Mesenchymal stem cell (in vitro differentiated cells and primary cell): ENCODE measurements around the gene MAB21L1.

Experiments
- DNase-seq: peaks from one replicate; pipeline ENCODE4 v3.0.0-alpha.2; 2013
- H2AFZ ChIP-seq: one replicate; pipeline ENCODE4 v1.6.1; 2013; ENCODE audit warnings: low read depth, mild to moderate bottlenecking, control low read depth, inconsistent platforms, low read length, moderate library complexity
- H2AK5ac ChIP-seq: 2 replicates; pipeline ENCODE4 v1.6.1; 2013; ENCODE audit warnings: low read length, moderate library complexity, mild to moderate bottlenecking, inconsistent platforms; ENCODE audit not compliant: severe bottlenecking
- H2BK120ac ChIP-seq: one replicate; pipeline ENCODE4 v1.6.1; 2013; ENCODE audit warnings: low read depth, mild to moderate bottlenecking, inconsistent platforms, low read length, moderate library complexity
- H2BK12ac ChIP-seq, 2 experiments: one replicate each; pipeline ENCODE4 v1.6.1; 2013; ENCODE audit warnings: inconsistent platforms in 2 of 2, low read length in 2 of 2, mild to moderate bottlenecking in 2 of 2, moderate library complexity in 2 of 2, control low read depth in 1 of 2
- H2BK15ac ChIP-seq: one replicate; pipeline ENCODE4 v1.6.1; 2013; ENCODE audit warnings: mild to moderate bottlenecking, low read depth, inconsistent platforms; ENCODE audit not compliant: poor library complexity, severe bottlenecking
- H2BK5ac ChIP-seq: 2 replicates; pipeline ENCODE4 v1.6.1; 2013; ENCODE audit warnings: low read depth, mild to moderate bottlenecking, low read length, control low read depth, inconsistent platforms; ENCODE audit not compliant: poor library complexity, severe bottlenecking
- H3K14ac ChIP-seq, 2 experiments: one replicate each; pipeline ENCODE4 v1.6.1; 2013; ENCODE audit warnings: inconsistent platforms in 2 of 2, low read length in 2 of 2, control low read depth in 1 of 2, mild to moderate bottlenecking in 1 of 2, moderate library complexity in 1 of 2
- H3K18ac ChIP-seq, 2 experiments: one replicate each; pipeline ENCODE4 v1.6.1; 2013; ENCODE audit warnings: inconsistent platforms in 2 of 2, low read length in 2 of 2, control low read depth in 1 of 2, low read depth in 1 of 2, mild to moderate bottlenecking in 1 of 2
- H3K23ac ChIP-seq, 2 experiments: one replicate each; pipeline ENCODE4 v1.6.1; 2013; ENCODE audit warnings: inconsistent platforms in 2 of 2, low read length in 2 of 2, mild to moderate bottlenecking in 2 of 2, moderate library complexity in 2 of 2, control low read depth in 1 of 2
- H3K27ac ChIP-seq: 2 replicates; pipeline ENCODE4 v1.5.1; 2013; ENCODE audit warnings: mild to moderate bottlenecking, moderate library complexity, low read length, control low read depth, inconsistent platforms; ENCODE audit not compliant: poor library complexity, severe bottlenecking
- H3K27me3 ChIP-seq, 2 experiments: 2 replicates each; pipeline versions ENCODE4 v1.6.1 to v1.7.0; 2013; ENCODE audit warnings: low read length in 2 of 2, mild to moderate bottlenecking in 2 of 2, moderate library complexity in 2 of 2, control low read depth in 1 of 2, inconsistent platforms in 1 of 2; ENCODE audit not compliant: control insufficient read depth in 1 of 2, insufficient read depth in 1 of 2
- H3K36me3 ChIP-seq, 2 experiments: 2 replicates each; pipeline versions ENCODE4 v1.6.1 to v1.7.0; 2013; ENCODE audit warnings: low read length in 2 of 2, control low read depth in 1 of 2, inconsistent platforms in 1 of 2, low read depth in 1 of 2, mild to moderate bottlenecking in 1 of 2; ENCODE audit not compliant: insufficient read depth in 2 of 2, control insufficient read depth in 1 of 2
- H3K4ac ChIP-seq, 2 experiments: one replicate each; pipeline ENCODE4 v1.6.1; 2013; ENCODE audit warnings: inconsistent platforms in 2 of 2, low read length in 2 of 2, mild to moderate bottlenecking in 2 of 2, moderate library complexity in 2 of 2, control low read depth in 1 of 2, low read depth in 1 of 2
- H3K4me1 ChIP-seq: 2 replicates; pipeline ENCODE4 v1.6.1; 2013; ENCODE audit warnings: low read depth, low read length, control low read depth; ENCODE audit not compliant: control insufficient read depth, insufficient read depth
- H3K4me2 ChIP-seq: 2 replicates; pipeline ENCODE4 v1.6.1; 2013; ENCODE audit warnings: low read length, mild to moderate bottlenecking, inconsistent platforms; ENCODE audit not compliant: poor library complexity, severe bottlenecking
- H3K4me3 ChIP-seq, 2 experiments: 2 replicates each; pipeline versions ENCODE4 v1.5.1 to v1.7.0; 2013; ENCODE audit warnings: low read length in 2 of 2, mild to moderate bottlenecking in 2 of 2, control low read depth in 1 of 2, low read depth in 1 of 2; ENCODE audit not compliant: insufficient read depth in 1 of 2
- H3K79me1 ChIP-seq: replicated peaks from 2 replicates; pipeline ENCODE4 v1.6.1; 2013; ENCODE audit warnings: mild to moderate bottlenecking, control low read depth, low read length, inconsistent platforms; ENCODE audit not compliant: poor library complexity, severe bottlenecking
- H3K9ac ChIP-seq: 2 replicates; pipeline ENCODE4 v1.7.0; 2013; ENCODE audit warnings: mild to moderate bottlenecking, low read length, moderate library complexity
- H3K9me3 ChIP-seq: 2 replicates; pipeline ENCODE4 v1.7.0; 2013; ENCODE audit warnings: mild to moderate bottlenecking, low read length; ENCODE audit not compliant: control insufficient read depth
- H4K8ac ChIP-seq: one replicate; pipeline ENCODE4 v1.6.1; 2013; ENCODE audit warnings: inconsistent platforms, mild to moderate bottlenecking, low read length, moderate library complexity
- H4K91ac ChIP-seq: one replicate; pipeline ENCODE4 v1.6.1; 2013; ENCODE audit warnings: mild to moderate bottlenecking, low read length, inconsistent platforms
- WGBS: methylation state at CpG from one replicate; pipeline ENCODE4 v1.1.7; 2013; ENCODE audit warnings: mixed read lengths; 5-methylcytosine and 5-hydroxymethylcytosine counted together

MAB21L1 gene

DNA sequence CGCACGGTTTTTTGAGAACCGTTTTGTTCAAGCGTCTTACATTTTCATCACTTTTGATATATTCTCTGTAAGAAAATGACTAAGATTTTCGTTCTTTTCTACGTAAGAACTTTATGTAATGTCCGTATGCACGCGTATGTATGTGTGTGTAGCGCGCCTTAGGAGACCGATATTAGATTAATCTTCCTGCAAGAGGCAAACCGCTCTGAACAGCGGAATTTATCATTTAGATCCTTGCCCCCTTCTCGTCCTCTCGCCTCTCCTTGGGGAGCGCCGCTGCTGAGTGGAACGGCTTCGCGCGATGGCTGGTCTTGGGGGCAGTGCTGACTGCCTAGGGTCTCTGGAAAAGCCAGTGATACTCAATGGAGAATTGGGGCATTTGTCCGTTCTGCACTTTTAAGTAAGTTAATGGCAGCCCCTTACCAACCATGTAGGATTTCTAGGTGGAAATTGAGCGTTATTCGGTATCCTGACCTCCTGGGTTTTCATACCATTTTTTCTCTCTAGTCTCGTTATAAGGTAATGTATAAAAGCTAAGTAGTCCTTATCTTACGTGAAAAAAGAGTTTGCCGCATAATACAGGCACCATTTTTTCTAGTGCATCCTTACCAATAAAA is 4.7 kb downstream of the MAB21L1 start:
- Histone ChIP-seq H3K18ac (no peak overlapping the region), H4K8ac (no peak overlapping the region), H3K4ac (no peak overlapping the region), H3K36me3 (peaks cover 0 to 7% of the 10 kb centered on the region in 2 experiments), H2BK15ac (no peak overlapping the region), H3K4me2 (no peak overlapping the region), H3K27me3 (peaks cover 0 to 45% of the 10 kb centered on the region in 2 experiments), H2BK12ac (no peak overlapping the region), H2BK120ac (no peak overlapping the region), H4K91ac (no peak overlapping the region), H3K9ac (peak overlapping the region; percentile 95), H3K23ac (no peak overlapping the region), H2BK5ac (no peak overlapping the region), H3K9me3 (no peaks in the 10 kb centered on the region), H2AFZ (no peak overlapping the region), H2AK5ac (no peak overlapping the region), H3K4me3 (peak overlapping the region in 1 of 2 experiments; percentile 98), H3K27ac (no peak overlapping the region), H3K4me1 (peaks cover 17% of the 10 kb centered on the region), H3K79me1 (peaks cover 4% of the 10 kb centered on the region), H3K14ac (no peak overlapping the region)
- peak; percentile 16 for DNase-seq
- WGBS, result 2% methylated on average over 19 of the region's 28 CpGs

DNA sequence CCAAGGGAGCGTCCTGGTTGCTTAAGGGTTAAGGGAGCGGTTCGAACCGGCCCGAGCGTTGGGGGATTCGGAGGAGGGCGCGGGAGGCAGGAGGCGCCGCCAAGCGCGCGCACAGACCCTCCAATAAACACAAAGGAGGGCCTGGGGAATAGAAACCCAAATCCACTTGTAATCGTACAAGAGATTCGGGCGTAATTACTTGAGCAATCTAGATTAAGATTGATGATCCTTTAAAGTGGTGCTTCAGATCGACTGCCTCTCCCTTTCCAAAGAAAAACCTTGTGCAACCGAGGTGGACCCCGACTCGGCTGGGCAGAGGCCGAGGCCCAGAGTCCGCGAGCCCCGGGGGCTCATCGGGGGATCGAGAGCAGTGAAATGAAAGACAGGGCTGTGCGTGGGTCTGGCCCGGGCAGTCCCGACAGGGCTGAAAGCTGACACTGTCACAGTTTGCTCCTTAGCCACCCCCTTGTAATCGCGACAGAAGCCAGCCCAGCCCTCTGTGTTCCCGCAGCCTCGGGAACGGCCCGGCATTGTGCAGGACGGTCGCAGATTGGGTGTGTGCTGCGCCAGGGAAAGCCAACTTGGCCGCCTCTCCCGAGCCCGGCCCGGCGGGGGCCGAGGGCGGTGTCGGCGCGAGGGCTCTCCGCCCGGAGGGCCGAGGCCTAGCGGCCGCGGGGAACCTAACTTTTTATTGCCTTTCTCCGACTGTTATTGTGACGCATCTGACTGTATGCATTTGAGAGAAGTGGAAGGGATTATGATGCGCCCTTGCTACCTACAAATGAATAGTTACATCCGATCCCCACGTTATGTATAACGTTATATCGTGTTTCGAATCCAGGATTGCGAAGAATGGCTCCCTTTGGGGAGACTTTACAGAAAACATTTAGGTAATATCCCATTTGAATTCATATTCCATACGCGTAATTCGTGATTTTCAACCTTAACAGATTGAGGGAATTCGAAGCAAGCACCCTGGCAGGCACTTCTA is 5.5 kb downstream of the MAB21L1 start:
- Histone ChIP-seq H2AFZ (peak overlapping the region; percentile 5), H3K4me3 (peak overlapping the region; percentile 42 to 98), H3K4me1 (peaks cover 16% of the 10 kb centered on the region), H3K79me1 (peaks cover 4% of the 10 kb centered on the region), H3K36me3 (peaks cover 0 to 7% of the 10 kb centered on the region in 2 experiments), H3K9me3 (no peaks in the 10 kb centered on the region), H3K4me2 (peak overlapping the region; percentile 73), H2BK120ac (no peak overlapping the region), H3K23ac (peak overlapping the region in 1 of 2 experiments; percentile 23), H3K18ac (no peak overlapping the region), H2BK15ac (no peak overlapping the region), H4K8ac (no peak overlapping the region), H3K9ac (peak overlapping the region; percentile 95), H3K14ac (no peak overlapping the region), H3K4ac (no peak overlapping the region), H2AK5ac (no peak overlapping the region), H3K27ac (no peak overlapping the region), H3K27me3 (peaks cover 0 to 37% of the 10 kb centered on the region in 2 experiments), H2BK12ac (no peak overlapping the region), H4K91ac (no peak overlapping the region), H2BK5ac (no peak overlapping the region)
- peak; percentile 11 for DNase-seq
- WGBS, result 2% methylated on average over 52 of the region's 68 CpGs

DNA sequence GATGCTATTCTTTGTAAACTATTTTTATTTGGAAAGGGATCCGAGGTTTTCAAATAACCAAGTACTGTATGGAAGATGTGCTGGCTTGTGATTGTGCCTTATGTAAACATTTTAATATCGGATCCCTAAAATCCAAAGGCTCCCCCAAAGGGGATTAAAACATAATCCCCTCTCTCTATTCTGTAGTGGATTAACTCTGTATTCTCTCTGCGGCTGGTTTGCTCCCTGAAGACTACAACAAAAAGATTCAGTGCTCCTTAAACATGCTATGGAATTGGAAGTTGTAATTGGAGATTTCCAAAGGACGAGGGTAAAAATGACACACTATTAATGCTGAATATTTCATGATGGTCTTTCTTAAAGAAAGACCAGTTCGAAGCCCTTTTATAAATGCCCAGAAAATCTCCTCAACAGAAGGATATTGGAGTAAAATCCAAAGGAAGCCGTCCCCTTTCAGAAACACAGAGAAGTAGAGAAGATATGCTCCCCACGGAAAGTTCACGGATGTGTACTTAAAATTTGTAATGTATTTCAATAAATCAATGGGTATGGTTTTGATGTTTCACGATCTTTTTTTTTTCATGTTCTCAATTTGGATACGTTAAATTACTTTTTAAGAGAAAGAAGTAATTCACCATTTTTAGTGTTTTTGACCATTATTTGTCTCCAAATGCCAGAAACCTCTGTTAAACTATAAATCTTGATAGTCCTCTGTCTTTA is 6.5 kb downstream of the MAB21L1 start:
- Histone ChIP-seq H2BK120ac (no peak overlapping the region), H3K27me3 (peaks cover 0 to 27% of the 10 kb centered on the region in 2 experiments), H3K18ac (no peak overlapping the region), H2BK5ac (no peak overlapping the region), H2BK15ac (no peak overlapping the region), H3K36me3 (no peaks in the 10 kb centered on the region), H4K91ac (no peak overlapping the region), H3K9ac (peak overlapping the region; percentile 95), H2AK5ac (no peak overlapping the region), H3K4ac (no peak overlapping the region), H2BK12ac (no peak overlapping the region), H3K4me2 (no peak overlapping the region), H3K4me1 (peaks cover 6% of the 10 kb centered on the region), H4K8ac (no peak overlapping the region), H3K79me1 (peaks cover 3% of the 10 kb centered on the region), H3K14ac (no peak overlapping the region), H2AFZ (no peak overlapping the region), H3K23ac (no peak overlapping the region), H3K4me3 (peak overlapping the region in 1 of 2 experiments; percentile 98), H3K9me3 (no peaks in the 10 kb centered on the region), H3K27ac (no peak overlapping the region)
- WGBS, result 44% methylated on average over 3 of the region's 10 CpGs
- no peak for DNase-seq
